Measurements from ENCODE around the gene ALG14.
"Not testable (repeated sequence)": the region's sequence is repeated elsewhere in the genome, so short reads cannot be mapped to it uniquely, and the experiment has no call there.

Gene ALG14

GRCh38 chr1:95096218-95096841 lies 23.6 kb upstream of the ALG14 start:
- TF ChIP-seq CTCF (IDR thresholded peaks at IDR 0.05; ENCODE audit: low read depth, low read length, missing control alignments): no peak
- no peak overlapping the region for H3K4me3 ChIP-seq (ENCODE audit: low read depth, low read length)
- DNase-seq (ENCODE audit: low read depth): no peak

DNA sequence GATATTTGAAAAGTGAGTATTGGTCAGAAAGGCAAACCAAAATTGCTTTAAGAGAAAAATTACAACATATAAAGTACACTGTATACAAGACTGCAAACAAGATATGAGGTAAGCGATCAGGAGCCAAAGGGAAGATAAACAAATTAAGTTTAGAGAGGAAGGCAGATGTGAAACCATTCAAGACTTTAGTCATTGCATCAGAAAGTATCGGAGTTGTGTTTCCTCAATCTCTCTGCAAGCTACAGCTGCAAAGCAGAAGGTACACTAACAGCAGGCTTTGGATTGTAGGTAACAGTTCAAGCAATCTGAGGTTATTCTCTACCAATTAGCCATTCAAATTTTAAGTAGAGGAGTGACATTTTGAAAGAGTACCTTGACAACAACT lies 23.1 kb upstream of the ALG14 start:
- DNase-seq (ENCODE audit: low read depth): peak; percentile 47
- TF ChIP-seq CTCF (IDR thresholded peaks at IDR 0.05; ENCODE audit: low read depth, low read length, missing control alignments): no peak
- H3K4me3 ChIP-seq (ENCODE audit: low read depth, low read length): no peak overlapping the region

DNA sequence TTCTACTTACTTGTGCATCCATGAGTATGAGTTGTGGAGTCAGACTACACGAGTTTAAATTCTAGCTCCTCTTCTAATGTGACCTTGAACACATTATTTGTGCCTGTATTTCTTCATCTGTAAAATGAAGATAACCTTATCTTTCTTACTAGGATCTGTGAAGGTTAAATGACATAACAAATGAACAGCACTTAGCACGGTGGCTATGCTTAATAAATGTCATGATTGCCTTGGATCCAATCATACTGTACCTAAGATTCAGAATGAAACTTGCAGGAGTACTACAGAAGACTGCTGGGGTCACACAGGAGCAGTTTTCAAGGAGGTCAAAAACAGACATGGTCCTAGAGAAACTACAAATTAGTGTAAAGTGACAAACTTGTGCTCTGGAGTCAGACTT lies 22.2 kb upstream of the ALG14 start:
- no peak for DNase-seq (ENCODE audit: low read depth)
- H3K4me3 ChIP-seq (ENCODE audit: low read depth, low read length): no peak overlapping the region
- no peak for TF ChIP-seq CTCF (IDR thresholded peaks at IDR 0.05; ENCODE audit: low read depth, low read length, missing control alignments)

DNA sequence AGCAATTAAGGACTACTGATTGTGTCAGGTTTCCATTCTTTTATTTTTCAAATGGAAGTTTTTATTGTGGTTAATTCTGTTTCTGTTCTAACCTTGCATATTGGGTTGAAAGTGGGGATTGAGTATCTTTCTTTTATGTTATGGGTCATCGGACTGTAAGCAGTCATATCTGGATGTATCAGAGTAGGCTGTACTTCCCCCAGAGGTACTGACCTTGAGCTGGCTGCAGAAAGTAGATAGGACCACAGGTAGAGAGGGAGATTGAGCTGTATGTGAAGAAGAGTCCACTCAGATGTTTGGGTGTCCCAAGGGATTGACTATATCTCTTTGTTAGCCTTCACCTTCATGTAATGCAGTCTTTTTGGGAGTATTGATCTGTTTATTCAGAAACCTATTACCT lies 20.5 kb upstream of the ALG14 start:
- no peak for TF ChIP-seq CTCF (IDR thresholded peaks at IDR 0.05; ENCODE audit: low read depth, low read length, missing control alignments)
- H3K4me3 ChIP-seq (ENCODE audit: low read depth, low read length): no peak overlapping the region
- DNase-seq (ENCODE audit: low read depth): no peak

GRCh38 chr1:95092891-95093290 lies 20.1 kb upstream of the ALG14 start:
- not testable (repeated sequence) for H3K4me3 ChIP-seq (ENCODE audit: low read depth, low read length); DNase-seq (ENCODE audit: low read depth)

- H3K4me3 ChIP-seq (ENCODE audit: low read depth, low read length); DNase-seq (ENCODE audit: low read depth): not testable (repeated sequence)
Measured at GRCh38 chr1:95091290-95091689, 18.5 kb upstream of the ALG14 start.

DNA sequence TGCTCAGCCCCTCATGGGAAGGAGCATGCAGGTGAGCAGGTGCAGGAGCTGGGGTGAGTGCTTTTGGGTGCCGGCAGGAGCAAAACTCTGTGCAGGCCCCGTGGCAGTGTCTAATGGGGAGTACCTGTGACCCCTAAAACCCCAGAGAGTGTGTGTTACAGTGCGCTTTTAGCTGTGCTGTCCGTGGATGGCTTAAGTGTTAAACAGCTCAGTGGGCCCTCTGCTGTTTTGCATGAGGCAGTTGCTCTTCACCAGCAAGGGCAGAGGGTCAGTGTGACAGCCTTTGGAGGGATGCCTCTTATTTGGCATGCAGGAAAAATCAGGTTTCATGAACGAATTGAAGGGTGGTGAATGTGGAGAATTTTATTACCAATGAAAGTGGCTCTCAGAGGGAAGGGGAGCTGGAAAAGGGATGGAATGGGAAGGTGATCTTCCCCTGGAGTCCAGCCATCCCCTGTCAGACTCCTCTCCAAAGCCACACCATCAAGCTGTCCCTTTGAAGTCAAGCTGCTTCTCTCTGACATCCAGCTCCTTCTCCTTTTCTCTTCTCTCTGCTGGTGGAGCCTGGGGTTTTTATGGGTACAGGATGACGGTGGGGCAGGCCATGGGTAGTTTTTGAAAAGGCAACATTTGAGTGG lies 17.0 kb upstream of the ALG14 start:
- no peak overlapping the region for H3K4me3 ChIP-seq (ENCODE audit: low read depth, low read length)
- DNase-seq (ENCODE audit: low read depth): no peak
- TF ChIP-seq CTCF (IDR thresholded peaks at IDR 0.05; ENCODE audit: low read depth, low read length, missing control alignments): no peak

- H3K4me3 ChIP-seq (ENCODE audit: low read depth, low read length): no peak overlapping the region
- no peak for TF ChIP-seq CTCF (IDR thresholded peaks at IDR 0.05; ENCODE audit: low read depth, low read length, missing control alignments)
- no peak for DNase-seq (ENCODE audit: low read depth)
Measured at GRCh38 chr1:95088303-95088702, 15.6 kb upstream of the ALG14 start.
